ENCODE data around the gene UHRF2.

GRCh38 chr9:6409811-6410210 is 3.2 kb upstream of the UHRF2 start:
- no peak for TF ChIP-seq CTCF (IDR thresholded peaks at IDR 0.05)
- no peak for TF ChIP-seq POLR2A (IDR thresholded peaks at IDR 0.05)

Data from Peyer's patch (tissue), 4 donors.